ENCODE data around the gene TRAP1.
"Not testable (repeated sequence)": the region's sequence is repeated elsewhere in the genome, so short reads cannot be mapped to it uniquely, and the experiment has no call there.

Gene TRAP1

GRCh38 chr16:3735541-3735940 is 18.2 kb upstream of the TRAP1 start:
- DNase-seq: no peak

GRCh38 chr16:3734758-3735221 is 17.5 kb upstream of the TRAP1 start:
- DNase-seq: no peak

DNA sequence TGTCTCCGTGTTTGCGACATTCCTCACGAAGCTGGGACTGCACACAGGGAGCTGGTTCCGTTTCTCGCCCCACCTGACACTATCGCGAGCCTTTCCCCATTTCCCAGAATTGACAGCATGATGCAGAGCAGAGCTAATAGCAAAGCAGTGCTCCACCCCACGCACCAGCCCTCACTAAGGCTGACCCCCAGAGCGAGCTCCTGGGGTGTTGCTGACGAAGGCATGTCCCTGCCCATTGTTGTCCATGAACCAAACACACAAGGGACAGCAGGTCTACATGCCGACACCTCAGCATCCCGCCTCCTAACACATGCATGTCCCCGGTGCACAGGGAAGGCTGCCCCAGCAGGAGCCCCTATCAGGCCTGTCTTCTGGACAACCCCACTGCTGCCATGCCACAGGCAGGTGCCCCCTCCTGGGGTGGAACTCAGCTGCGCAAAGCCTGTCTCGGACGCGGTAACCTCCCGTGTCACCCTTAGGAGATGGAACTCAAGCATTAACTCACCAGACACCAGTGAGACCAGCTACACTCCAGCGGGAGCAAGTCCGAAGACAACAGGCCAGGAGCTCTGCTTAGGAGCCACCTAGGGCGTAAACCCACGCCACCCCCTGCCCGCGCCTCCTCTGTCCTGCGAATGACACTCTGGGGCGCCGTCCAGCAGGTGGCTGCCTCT is 16.9 kb upstream of the TRAP1 start:
- no peak for DNase-seq

GRCh38 chr16:3732171-3732570 is 14.8 kb upstream of the TRAP1 start:
- DNase-seq: no peak

DNA sequence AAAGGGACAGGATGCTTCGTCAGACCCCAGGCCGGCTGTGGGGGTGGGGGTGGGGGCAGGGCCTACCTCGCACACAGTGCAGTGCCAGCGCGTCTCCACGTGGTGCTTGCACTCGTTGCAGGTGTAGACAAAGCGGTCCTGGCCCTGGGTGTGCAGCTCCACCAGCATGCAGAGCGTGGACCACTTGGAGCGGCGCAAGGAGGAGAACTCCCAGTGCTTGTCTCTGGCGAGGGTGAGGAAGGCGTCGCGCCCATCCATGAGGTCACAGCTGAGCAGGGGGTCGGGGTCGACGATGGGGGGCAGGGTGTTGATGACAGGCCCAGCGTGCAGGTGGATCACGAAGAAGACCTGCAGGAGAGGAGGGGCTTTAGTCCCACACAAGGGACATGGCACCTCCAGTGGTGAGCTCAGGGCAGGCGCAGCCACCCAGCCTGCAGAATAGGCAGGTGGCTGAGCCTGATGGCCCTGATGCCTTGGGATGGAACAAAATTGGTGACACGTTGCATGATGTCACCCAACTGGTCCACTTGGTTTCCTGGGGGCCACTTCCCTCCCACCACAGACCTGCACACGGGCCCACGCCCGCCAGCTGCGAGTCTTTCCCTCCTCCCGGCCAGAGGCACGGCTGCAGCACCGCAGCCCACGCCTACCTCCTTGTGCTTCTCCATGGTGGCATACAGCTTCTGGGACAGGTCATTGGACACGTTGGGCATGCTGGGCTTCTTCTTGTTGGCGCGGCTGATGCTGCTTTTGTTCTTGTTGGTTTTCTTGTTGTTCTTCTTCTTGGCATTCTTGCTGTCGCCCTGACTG is 14.0 kb upstream of the TRAP1 start:
- DNase-seq: no peak

- DNase-seq: no peak
Observed at GRCh38 chr16:3730161-3731125, 13.1 kb upstream of the TRAP1 start.

DNA sequence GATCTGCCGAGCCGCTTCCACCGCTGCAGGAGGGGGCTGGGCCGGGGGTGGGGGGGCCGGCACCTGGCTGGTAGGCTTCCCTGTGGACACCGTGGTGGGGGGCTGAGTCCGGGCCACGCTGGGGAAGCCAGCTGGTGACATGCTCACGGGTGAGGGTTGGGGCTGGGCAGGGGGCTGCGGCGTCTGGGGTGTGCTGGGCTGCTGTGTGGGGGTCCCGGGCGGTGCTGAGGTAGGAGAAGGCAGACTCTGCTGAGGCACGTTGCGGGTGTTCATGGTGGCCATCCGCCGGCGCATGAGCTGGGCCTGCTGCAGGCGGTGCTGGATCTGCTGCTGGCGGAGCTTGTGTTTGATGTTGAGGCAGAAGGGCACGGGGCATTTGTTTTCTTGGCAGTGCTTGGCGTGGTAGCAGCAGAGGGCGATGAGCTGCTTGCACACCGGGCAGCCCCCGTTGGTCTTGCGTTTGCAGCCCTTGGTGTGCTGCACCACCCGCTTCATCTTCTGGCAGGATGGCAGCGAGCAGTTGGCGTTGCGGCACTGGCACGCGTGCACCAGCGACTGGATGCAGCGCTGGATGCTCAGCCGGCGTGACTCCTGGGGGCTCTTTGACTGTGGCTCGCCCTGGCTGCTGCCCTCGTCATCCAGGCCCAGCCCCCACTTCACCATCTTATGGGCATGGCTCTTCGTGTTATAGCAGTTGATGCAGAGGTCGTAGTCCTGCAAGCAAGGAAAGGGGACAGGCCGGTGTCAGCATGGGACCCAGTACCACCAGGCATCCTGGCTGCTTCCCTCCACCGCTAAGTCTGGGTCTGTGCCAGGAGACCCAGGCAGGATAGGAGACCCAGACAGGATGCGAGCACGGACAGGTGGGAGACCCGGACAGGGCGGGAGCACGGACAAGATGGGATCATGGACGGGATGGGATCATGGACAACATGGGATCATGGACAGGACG is 12.1 kb upstream of the TRAP1 start:
- no peak for DNase-seq

DNA sequence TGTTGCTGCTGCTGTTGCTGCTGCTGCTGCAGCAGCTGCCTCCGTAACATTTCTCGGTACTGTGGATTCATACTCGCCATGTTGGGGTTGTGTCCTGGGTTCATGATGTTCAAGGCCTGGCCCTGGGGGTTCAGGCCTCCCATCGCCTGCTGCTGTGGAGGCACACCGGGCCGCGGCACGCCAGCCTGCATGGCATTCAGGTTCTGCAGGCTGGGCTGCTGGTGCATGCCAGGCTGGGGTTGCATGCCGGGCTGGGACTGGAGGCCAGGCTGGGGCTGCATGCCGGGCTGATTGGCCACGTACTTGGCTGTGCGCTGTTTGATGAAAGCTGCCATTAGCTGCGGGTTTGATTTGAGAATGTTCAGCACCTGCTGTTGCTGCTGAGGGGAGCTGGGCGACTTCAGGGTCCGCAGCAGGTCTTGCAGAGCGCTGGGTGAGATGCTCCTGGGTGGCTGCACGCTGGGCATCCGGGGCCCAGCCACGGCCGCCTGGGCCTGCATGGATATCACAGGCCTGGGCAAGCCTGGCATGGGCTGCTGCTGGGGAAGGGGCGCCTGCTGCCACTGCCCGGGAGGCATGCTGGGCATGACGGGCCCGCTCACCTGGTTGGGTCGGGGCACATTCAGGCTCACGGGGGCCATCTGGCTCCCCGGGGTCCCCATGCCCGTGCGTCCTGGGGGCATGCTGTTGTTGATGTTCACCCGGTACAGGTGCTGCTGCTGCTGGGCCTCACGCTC is 11.3 kb upstream of the TRAP1 start:
- DNase-seq: no peak

- no peak for DNase-seq
Observed at GRCh38 chr16:3727806-3728381, 10.6 kb upstream of the TRAP1 start.

DNA sequence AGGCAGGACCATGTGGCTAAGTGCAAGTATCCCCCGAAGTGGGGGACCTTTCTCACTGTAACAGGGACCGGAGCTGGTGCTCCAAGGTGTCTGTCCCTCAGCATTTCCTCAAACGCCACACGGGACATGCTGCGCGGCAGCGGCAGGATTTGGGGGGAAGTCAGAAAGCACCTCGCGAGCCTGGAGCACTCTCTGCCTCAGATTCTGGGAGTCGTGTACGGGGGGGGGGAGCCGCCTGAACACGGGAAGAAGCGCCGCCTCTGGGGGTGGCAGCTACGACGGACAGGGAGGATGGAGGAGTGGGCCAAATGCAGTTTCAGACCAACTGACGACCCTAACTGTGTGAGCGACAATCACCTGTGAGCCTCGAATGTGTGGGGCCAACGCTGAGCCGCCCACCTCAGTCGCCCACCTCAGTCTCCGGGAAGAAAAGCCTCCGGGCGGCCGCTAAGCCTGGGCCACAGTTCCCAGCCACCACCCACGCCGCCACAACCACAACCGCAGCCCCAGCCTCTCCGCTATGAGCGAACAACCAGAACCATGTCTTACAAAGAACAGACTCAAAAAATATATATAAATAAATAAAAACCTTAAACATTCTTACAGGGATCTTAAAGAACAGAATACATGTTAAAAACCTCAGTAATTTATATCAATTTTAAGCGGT is 8.8 kb upstream of the TRAP1 start:
- DNase-seq: no peak

DNA sequence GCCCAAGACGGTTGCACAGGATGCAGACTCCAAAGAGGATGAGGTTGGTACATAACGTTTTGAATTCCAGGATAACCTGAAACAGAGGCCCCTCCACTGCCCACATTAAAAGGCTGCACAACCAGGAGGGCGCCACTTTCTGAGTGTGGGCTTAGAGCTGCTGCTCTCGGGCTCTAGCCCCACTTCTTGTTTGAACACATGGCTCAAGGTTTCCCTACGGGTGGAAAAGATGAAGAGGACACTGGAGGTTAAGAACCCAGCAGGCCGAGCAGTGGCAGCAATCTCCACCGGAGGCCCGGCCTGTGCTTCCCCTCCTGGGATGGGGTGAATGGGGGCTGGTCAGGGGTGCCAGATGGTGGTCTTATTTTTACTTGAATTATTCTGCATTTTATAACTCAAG is 8.0 kb upstream of the TRAP1 start:
- no peak for DNase-seq

- no peak for DNase-seq
Observed at GRCh38 chr16:3722508-3722907, 5.2 kb upstream of the TRAP1 start.

DNA sequence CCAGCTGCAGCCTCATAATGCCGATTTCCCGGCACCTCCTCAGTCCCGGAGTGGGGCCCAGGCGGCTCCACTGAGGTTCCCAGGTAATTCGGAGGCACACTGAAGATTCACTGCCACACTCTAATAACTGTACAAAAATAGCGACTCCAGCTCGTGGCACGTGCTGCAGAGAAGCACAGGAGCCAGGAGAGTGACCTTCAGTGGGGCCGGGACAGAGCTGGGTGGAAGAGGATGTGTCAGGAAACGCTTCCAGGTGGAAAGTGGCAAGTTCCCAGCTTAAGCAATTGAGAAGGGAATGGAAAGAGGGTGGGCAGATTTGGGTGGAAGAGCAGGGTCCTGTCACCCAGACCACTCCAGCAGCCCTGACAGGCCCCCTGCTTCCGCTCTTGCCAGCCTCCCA is 3.1 kb upstream of the TRAP1 start:
- no peak for DNase-seq

DNA sequence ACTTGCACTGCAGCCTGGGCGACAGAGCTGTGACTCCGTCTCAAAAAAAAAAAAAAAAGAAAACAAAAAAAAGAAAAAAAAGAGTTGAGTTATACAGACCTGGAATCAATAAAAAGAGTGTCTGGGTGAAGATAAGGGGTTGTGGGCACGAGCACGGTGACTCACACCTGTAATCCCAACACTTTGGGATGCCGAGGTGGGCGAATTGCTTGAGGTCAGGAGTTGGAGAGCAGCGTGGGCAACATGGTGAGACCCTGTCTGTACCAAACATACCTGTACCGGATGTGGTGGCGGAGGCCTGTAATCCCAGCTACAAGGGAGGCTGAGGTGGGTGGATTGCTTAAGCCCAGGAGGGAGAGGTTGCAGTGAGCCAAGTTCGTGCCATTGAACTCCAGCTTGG is 1.3 kb upstream of the TRAP1 start:
- DNase-seq: no peak

GRCh38 chr16:3718019-3718391 is 681 bp upstream of the TRAP1 start:
- no peak for DNase-seq

GRCh38 chr16:3716831-3717234 is 491 bp downstream of the TRAP1 start:
- DNase-seq: no peak

GRCh38 chr16:3715430-3715829 is 1.9 kb downstream of the TRAP1 start:
- no peak for DNase-seq

DNA sequence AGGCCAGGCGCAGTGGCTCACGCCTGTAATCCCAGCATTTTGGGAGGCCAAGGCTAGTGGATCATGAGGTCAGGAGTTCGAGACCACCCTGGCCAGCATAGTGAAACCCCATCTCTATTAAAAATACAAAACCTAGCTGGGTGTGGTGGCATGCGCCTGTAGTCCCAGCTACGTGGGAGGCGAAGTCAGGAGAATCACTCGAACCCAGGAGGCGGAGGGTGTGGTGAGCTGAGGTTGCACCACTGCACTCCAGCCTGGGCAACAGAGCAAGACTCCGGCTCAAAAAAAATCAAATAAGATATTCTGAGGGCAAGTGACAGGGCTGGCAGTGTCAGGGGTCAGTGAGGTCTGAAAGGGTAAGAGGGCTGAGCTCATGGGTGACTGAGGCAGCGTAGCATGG is 2.9 kb downstream of the TRAP1 start:
- DNase-seq: not testable (repeated sequence)

GRCh38 chr16:3713587-3714242 is 3.6 kb downstream of the TRAP1 start:
- DNase-seq: no peak

- no peak for DNase-seq
Observed at GRCh38 chr16:3712861-3713372, 4.4 kb downstream of the TRAP1 start.

Measured in fibroblast of skin of right quadriceps (primary cell).